GM12878 (cell line): ENCODE data around the gene ECT2L. TPM values are rescaled to one million over a fixed set of nuclear protein-coding genes. Genes with fewer than 3 reads are reported as not detected.

ENCODE experiments used
- ATAC-seq: fragments of 200-7000 bp; cut with Tn5 transposase; 3 replicates; pipeline ENCODE4 v1.9.1; 2020; ENCODE audit warnings: mild to moderate bottlenecking, moderate library complexity
- BruUV-seq: library from RNA; stranded (reverse); fragments of 400-500 nt; replicated peaks from 2 replicates; lab custom pipeline; 2021; lab: Mats Ljungman, UMichigan
- CTCF ChIA-PET: fragments of 300-600 bp; sonication (Branson Sonifier 250); formaldehyde crosslinking; extraction: SDS; loops from one replicate; lab custom pipeline; 2021; ENCODE audit warnings: inconsistent platforms; lab: Yijun Ruan, JAX
- POLR2A ChIA-PET: fragments of 350-600 bp; formaldehyde crosslinking; extraction: SDS; loops from one replicate; lab custom pipeline; 2021; ENCODE audit warnings: inconsistent platforms; lab: Charles Lee
- RAD21 ChIA-PET: fragments of 300-600 bp; sonication (Branson Sonifier 250); formaldehyde crosslinking; loops from one replicate; lab custom pipeline; 2023; ENCODE audit warnings: antibody characterized with exemption; ENCODE audit not compliant: unreplicated experiment; lab: Charles Lee
- SMC1A ChIA-PET: fragments of 300-600 bp; sonication (Branson Sonifier 250); formaldehyde crosslinking; loops from one replicate; lab custom pipeline; 2023; ENCODE audit not compliant: unreplicated experiment, uncharacterized antibody; lab: Charles Lee
- DNase-seq: peaks from one replicate; pipeline ENCODE4 v3.0.0-alpha.2; 2011; ENCODE audit warnings: low read depth, low spot score
- FAIRE-seq: peaks from 3 replicates; lab custom pipeline; 2011; peaks lifted over from hg19 to GRCh38; lab: Jason Lieb, UNC
- H2AFZ ChIP-seq: 2 replicates; pipeline ENCODE4 v1.6.0; 2011; ENCODE audit warnings: low read depth, low read length, control low read depth; ENCODE audit not compliant: control insufficient read depth
- H3K27ac ChIP-seq: 2 replicates; pipeline ENCODE4 v1.5.1; 2011; ENCODE audit warnings: control low read depth; ENCODE audit not compliant: control insufficient read depth, insufficient read depth
- H3K27me3 ChIP-seq, 2 experiments: replicated peaks in 1 of 2; 2 replicates each; pipeline versions ENCODE4 v1.6.0 to v1.6.1; 2011; ENCODE audit warnings: low read length in 1 of 2; ENCODE audit not compliant: control insufficient read depth in 2 of 2, insufficient read depth in 2 of 2
- H3K36me3 ChIP-seq, 2 experiments: 2 replicates each; pipeline ENCODE4 v1.5.1; 2011; ENCODE audit warnings: low read length in 1 of 2; ENCODE audit not compliant: control insufficient read depth in 2 of 2, insufficient read depth in 2 of 2
- H3K4me1 ChIP-seq: 2 replicates; pipeline ENCODE4 v1.6.1; 2011; ENCODE audit warnings: mild to moderate bottlenecking, low read length, moderate library complexity, mixed read lengths; ENCODE audit not compliant: control insufficient read depth, insufficient read depth
- H3K4me2 ChIP-seq: 2 replicates; pipeline ENCODE4 v1.6.0; 2011; ENCODE audit warnings: control low read depth; ENCODE audit not compliant: control insufficient read depth, insufficient read depth
- H3K4me3 ChIP-seq: fragments of 200-600 bp; sonication (generic); 2 replicates; pipeline ENCODE4 v1.5.1; 2016
- H3K79me2 ChIP-seq: 2 replicates; pipeline ENCODE4 v1.6.0; 2011; ENCODE audit warnings: low read length; ENCODE audit not compliant: control insufficient read depth, insufficient read depth
- H3K9ac ChIP-seq: 2 replicates; pipeline ENCODE4 v1.8.0; 2011; ENCODE audit warnings: low read length, control low read depth, mixed read lengths; ENCODE audit not compliant: control insufficient read depth, insufficient read depth
- H3K9me3 ChIP-seq: replicated peaks from 3 replicates; pipeline ENCODE4 v1.5.1; 2011; ENCODE audit warnings: mild to moderate bottlenecking, low read length; ENCODE audit not compliant: control insufficient read depth, insufficient read depth
- H4K20me1 ChIP-seq: 2 replicates; pipeline ENCODE4 v1.6.0; 2011; ENCODE audit not compliant: control insufficient read depth, insufficient read depth
- BCL11A ChIP-seq: IDR thresholded peaks from 2 replicates; pipeline ENCODE4 v1.6.1; 2011; ENCODE audit warnings: low read depth, low read length
- BHLHE40 ChIP-seq, 2 experiments: fragments of 450-650 bp in 1 of 2; IDR thresholded peaks; 2 replicates each; pipeline ENCODE4 v1.6.1; 2011 to 2017; ENCODE audit warnings: low read depth in 2 of 2, borderline replicate concordance in 1 of 2, improper control_type of control experiment in 1 of 2, low read length in 1 of 2, mild to moderate bottlenecking in 1 of 2
- CBFB ChIP-seq: IDR thresholded peaks from 2 replicates; pipeline ENCODE4 v1.6.1; 2016; ENCODE audit warnings: antibody characterized with exemption, low read depth
- CBX5 ChIP-seq: sonication (generic); IDR thresholded peaks from 2 replicates; pipeline ENCODE4 v1.6.1; 2016; ENCODE audit warnings: low read depth, moderate library complexity, mild to moderate bottlenecking, inconsistent platforms
- CTCF ChIP-seq, 3 experiments: IDR thresholded peaks in 2 of 3; conservative IDR thresholded peaks in 1 of 3; 2 replicates each; pipeline ENCODE4 v1.5.1; 2011; ENCODE audit warnings: low read depth in 3 of 3, low read length in 3 of 3, mild to moderate bottlenecking in 3 of 3, control low read depth in 2 of 3, moderate library complexity in 2 of 3, inconsistent platforms in 1 of 3, mixed read lengths in 1 of 3; ENCODE audit not compliant: control insufficient read depth in 2 of 3, insufficient read depth in 1 of 3; ENCODE audit errors: extremely low read depth in 1 of 3
- EP300 ChIP-seq, 2 experiments: fragments of 150-350 bp in 1 of 2; IDR thresholded peaks; 2 replicates each; pipeline ENCODE4 v1.6.1; 2011 to 2012; ENCODE audit warnings: low read depth in 2 of 2, low read length in 2 of 2, borderline replicate concordance in 1 of 2, improper control_type of control experiment in 1 of 2, inconsistent platforms in 1 of 2; ENCODE audit not compliant: control insufficient read depth in 1 of 2
- JUND ChIP-seq: IDR thresholded peaks from 2 replicates; pipeline ENCODE4 v1.6.1; 2012; ENCODE audit warnings: low read depth, mild to moderate bottlenecking, low read length, improper control_type of control experiment, moderate library complexity
- MTA2 ChIP-seq: fragments of 450-650 bp; IDR thresholded peaks from 2 replicates; pipeline ENCODE4 v1.6.1; 2016; ENCODE audit warnings: low read depth, mild to moderate bottlenecking, moderate library complexity
- RUNX3 ChIP-seq: IDR thresholded peaks from 2 replicates; pipeline ENCODE4 v1.6.1; 2012; ENCODE audit warnings: low read length, inconsistent platforms
- SMC3 ChIP-seq: IDR thresholded peaks from 2 replicates; pipeline ENCODE4 v1.6.1; 2011; ENCODE audit warnings: low read length, improper control_type of control experiment, borderline replicate concordance
- STAT1 ChIP-seq: fragments of 450-650 bp; conservative IDR thresholded peaks from 2 replicates; pipeline ENCODE4 v1.6.1; 2014; ENCODE audit warnings: antibody characterized with exemption, mild to moderate bottlenecking
- ZNF24 ChIP-seq: fragments of 450-650 bp; IDR thresholded peaks from 2 replicates; pipeline ENCODE4 v1.6.1; 2017; ENCODE audit warnings: antibody characterized with exemption, mild to moderate bottlenecking
- ZNF687 ChIP-seq: fragments of 450-650 bp; IDR thresholded peaks from 2 replicates; pipeline ENCODE4 v1.6.1; 2017; ENCODE audit warnings: mild to moderate bottlenecking, moderate library complexity
- WGBS: methylation state at CpG from one replicate; pipeline ENCODE4 v1.1.6; 2016; ENCODE audit warnings: low lambda C conversion rate; ENCODE audit not compliant: insufficient replicate concordance, insufficient coverage; ENCODE audit errors: missing lambda C conversion rate; 5-methylcytosine and 5-hydroxymethylcytosine counted together
- in situ Hi-C: fragments of 300-500 bp; cut with MboI; formaldehyde crosslinking; loops from 9 replicates; pipeline ENCODE4 v1.14.3; 2018; ENCODE audit warnings: mixed read lengths
- intact Hi-C: fragments of 100-400 bp; cut with micrococcal nuclease; formaldehyde crosslinking; loops from one replicate; pipeline ENCODE4 v1.14.2; 2022; ENCODE audit not compliant: unreplicated experiment
- polyA plus RNA-seq, 11 experiments: library from polyadenylated mRNA; depleted of rRNA in 4 of 11; unstranded in 6 of 11; stranded (reverse) in 5 of 11; fragments of >200 nt; fragmentation: Nextera tagmentation in 4 of 11; fragmentation: Illumina TruSeq in 1 of 11; extraction: Ambion mirVana in 4 of 11; extraction: Trizol in 1 of 11; gene quantifications; 1 replicate in 1 of 11; 2 replicates in 10 of 11; pipeline versions ENCODE4 v1.2.1 to v1.2.3, GENCODE V29; 2011 to 2016; ENCODE audit warnings: inconsistent platforms in 2 of 11, missing spikeins in 2 of 11, low read depth in 1 of 11
- total RNA-seq, 4 experiments: library from RNA; depleted of rRNA in 3 of 4; stranded (reverse); fragments of >200 nt in 3 of 4; fragmentation: Illumina TruSeq in 1 of 4; extraction: Trizol in 1 of 4; gene quantifications; 2 replicates each; pipeline versions ENCODE4 v1.2.1 to v1.2.3, GENCODE V29; 2013 to 2021
- TF ChIP-seq, protein P1 (sequence below): fragments of 450-650 bp; IDR thresholded peaks from 2 replicates; pipeline ENCODE4 v1.6.1; 2017; ENCODE audit warnings: low read depth, mild to moderate bottlenecking, moderate library complexity

The ECT2L gene
- total and polyA plus RNA-seq, 10 of the 15 experiments (the other 5 are each of a cell fraction or from before 2014, with no cell fraction given) = 0.05 to 0.09 TPM; not detected in 8

DNA sequence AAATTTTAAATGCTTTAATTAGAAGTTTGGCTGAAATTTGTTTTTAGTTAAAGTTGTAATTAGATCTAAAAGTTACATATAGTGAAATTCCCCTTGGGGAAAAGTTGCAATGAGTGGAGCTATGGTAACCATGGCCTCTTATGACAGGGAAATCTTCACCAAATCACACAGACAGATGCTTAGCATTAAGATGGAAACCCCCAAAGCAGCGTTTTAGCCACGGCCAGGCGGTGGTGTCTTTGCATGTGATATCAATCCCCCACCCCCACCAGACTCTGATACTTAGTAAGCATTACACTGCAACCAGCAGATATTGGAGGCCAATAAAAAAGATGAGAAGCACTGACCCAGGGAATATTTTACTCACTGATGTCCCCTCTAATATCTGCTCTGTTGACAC is 116.4 kb downstream of the ECT2L start:
- H3K4me1 ChIP-seq = no peaks in the 10 kb centered on the region
- 5% methylated on average over 3 of the region's 3 CpGs for WGBS
- RAD21 ChIA-PET = interaction anchor here (1.3 to 1.6 kb wide), 2 partner anchors 19 to 93 kb away, joined by 5 to 7 read pairs; no protein-coding TSS in a partner anchor

More for the DNA sequence above, 116.4 kb downstream of the ECT2L start:
- Histone ChIP-seq H3K9me3 (no peaks in the 10 kb centered on the region), H3K4me2 (no peak overlapping the region), H3K27me3 (no peaks in the 10 kb centered on the region), H3K27ac (no peak overlapping the region), H3K4me3 (no peak overlapping the region), H4K20me1 (no peaks in the 10 kb centered on the region), H3K36me3 (peaks cover 11 to 20% of the 10 kb centered on the region in 2 experiments), H2AFZ (no peak overlapping the region), H3K9ac (no peak overlapping the region), H3K79me2 (no peaks in the 10 kb centered on the region)
- FAIRE-seq = no peak
- POLR2A ChIA-PET = interaction anchor here (0.7 kb wide), 1 partner anchor 17 kb away, joined by 4 read pairs; no protein-coding TSS in a partner anchor
- 0 out of 4 replicates have a peak, but pooled peaks of 1 of the 2 experiments have one; percentile 15 for TF ChIP-seq EP300 (IDR thresholded peaks at IDR 0.05; ENCODE audit: borderline replicate concordance in 1 of 2, control insufficient read depth in 1 of 2, low read depth in 2 of 2, low read length in 2 of 2)
- TF ChIP-seq BHLHE40 (IDR thresholded peaks at IDR 0.05; ENCODE audit: borderline replicate concordance in 1 of 2, low read depth in 2 of 2, low read length in 1 of 2) = 0 out of 4 replicates have a peak, but pooled peaks of 1 of the 2 experiments have one; percentile 10
- no peak for TF ChIP-seq JUND
- TF ChIP-seq ZNF24 = no peak
- TF ChIP-seq STAT1 = no peak
- TF ChIP-seq MTA2 = 0 out of 2 replicates have a peak, but pooled peaks have one; percentile 9
- TF ChIP-seq, protein P1, sequence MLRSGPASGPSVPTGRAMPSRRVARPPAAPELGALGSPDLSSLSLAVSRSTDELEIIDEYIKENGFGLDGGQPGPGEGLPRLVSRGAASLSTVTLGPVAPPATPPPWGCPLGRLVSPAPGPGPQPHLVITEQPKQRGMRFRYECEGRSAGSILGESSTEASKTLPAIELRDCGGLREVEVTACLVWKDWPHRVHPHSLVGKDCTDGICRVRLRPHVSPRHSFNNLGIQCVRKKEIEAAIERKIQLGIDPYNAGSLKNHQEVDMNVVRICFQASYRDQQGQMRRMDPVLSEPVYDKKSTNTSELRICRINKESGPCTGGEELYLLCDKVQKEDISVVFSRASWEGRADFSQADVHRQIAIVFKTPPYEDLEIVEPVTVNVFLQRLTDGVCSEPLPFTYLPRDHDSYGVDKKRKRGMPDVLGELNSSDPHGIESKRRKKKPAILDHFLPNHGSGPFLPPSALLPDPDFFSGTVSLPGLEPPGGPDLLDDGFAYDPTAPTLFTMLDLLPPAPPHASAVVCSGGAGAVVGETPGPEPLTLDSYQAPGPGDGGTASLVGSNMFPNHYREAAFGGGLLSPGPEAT = peak; percentile 60; the same call in 1 of the 2 replicates
- peak; percentile 26; the same call in 1 of the 2 replicates for TF ChIP-seq BCL11A
- no peak for TF ChIP-seq CBX5
- 0 out of 2 replicates have a peak, but pooled peaks have one; percentile 19 for TF ChIP-seq CBFB
- TF ChIP-seq RUNX3 = peak; percentile 25; the same call in 1 of the 2 replicates
- TF ChIP-seq ZNF687 = 0 out of 2 replicates have a peak, but pooled peaks have one; percentile 25
- peak in 1 of 3 experiments; percentile 18; a peak in 2 of 6 replicates for TF ChIP-seq CTCF (IDR thresholded peaks at IDR 0.05 in 2 of 3, conservative IDR thresholded peaks at IDR 0.05 in 1 of 3; ENCODE audit: control insufficient read depth in 2 of 3, extremely low read depth in 1 of 3, insufficient read depth in 1 of 3, low read depth in 3 of 3, low read length in 3 of 3)
- no peak for TF ChIP-seq SMC3
- BruUV-seq = no TSS peak
- CTCF ChIA-PET = interaction anchor here (1.4 kb wide), 1 partner anchor 94 kb away, joined by 4 read pairs; no protein-coding TSS in a partner anchor
- SMC1A ChIA-PET = interaction anchor here (0.6 to 2.2 kb wide), 5 partner anchors 9 to 95 kb away, joined by 3 to 10 read pairs (median 3); no protein-coding TSS in a partner anchor
- in situ Hi-C loops = no loop called here
- intact Hi-C loops = no loop called here
- peak; percentile 65 for ATAC-seq
- no peak for DNase-seq
